Kidney capillary endothelial cell (primary cell): ENCODE measurements around the gene PROC.
A peak's percentile ranks its signal among the peaks of the same experiment; 100 is the strongest.

Source experiments
- DNase-seq: peaks from one replicate; pipeline ENCODE4 v3.0.0-alpha.2; 2018; ENCODE audit warnings: low spot score

The PROC gene

DNA sequence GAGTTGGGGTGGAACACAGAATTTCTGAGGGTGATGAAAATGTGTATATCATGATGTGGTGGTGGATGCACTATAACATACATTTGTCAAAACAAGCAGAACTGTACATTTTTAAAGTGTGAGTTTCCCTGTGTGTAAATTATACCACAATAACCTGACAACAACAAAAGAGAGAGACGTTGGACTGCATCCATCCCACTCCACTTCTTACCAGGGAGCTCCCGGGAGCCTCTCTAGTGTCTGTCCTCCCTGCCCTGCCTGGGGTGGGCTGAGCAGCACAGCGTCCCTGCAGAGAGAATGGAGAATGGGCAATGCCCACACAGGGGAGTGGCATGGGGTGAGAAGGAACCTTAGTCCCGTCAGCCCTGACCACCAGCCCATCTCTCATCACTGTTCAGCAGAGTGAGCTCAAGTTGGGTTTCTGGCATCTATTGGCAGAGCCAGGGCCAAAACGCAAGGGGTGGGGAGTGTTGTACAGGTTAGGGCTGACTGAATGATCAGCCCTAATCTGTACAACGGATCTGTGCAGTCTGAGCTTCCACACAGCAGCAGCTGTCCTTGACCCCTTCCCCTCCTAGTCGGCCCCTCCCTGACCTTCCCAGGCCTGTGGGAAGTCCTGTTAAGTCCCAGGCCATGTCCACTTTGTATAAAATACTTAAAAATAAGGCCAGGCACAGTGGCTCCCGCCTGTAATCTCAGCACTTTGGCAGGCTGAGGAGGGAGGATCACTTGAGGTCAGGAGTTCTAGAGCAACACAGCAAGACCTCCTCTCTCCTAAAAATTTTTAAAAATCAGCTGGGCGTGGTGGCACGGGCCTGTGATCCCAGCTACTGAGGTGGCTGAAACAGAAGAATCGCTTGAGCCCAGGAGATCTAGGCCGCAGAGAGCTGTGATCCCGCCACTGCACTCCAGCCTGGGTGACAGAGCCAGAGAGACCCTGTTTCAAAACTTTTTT lies 3.3 kb upstream of the PROC start:
- DNase-seq = no peak

DNA sequence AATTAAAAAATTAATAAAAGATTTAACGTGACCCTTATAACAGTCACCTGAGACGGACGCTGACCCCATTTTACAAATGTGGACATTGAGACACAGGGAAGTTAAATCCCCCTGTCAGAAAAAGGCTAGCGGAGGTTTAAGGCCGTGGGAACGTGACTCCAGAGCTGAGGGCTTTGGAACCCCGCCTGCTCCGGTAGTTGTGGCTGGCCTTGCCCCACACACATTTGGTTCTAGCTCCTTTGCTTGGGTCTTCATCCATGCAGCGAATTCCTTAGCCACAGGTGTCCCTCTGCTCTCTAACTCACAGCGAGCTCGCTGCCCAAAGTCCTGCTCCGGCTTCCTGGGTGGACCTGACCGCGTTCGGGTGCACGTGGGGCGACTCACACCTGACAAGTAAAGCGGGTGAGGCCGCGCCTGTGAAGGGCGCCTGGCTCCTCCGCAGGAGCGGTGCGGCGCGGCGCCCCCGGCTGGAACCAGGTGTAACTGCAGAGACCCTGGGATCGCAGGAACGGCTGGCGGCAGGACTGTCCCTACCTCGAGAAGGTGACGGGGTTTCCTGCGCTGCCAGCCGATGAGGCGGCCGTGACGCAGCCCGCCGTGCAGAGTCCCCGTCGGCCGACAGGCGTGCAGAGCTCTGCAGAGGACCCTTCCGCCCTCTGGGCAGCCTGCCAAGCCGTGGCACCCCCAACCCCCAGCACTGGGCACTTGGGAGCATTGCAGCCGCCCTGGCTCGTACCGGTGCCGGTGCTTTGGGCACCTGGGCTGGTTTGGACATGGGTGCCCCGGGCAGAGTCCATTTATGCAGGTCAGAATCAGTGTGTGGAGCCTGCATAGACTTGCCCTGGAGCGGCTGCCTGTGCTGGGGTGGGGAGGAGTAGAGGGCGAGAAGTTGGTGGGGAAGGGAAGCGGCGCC lies 2.4 kb upstream of the PROC start:
- DNase-seq = peak; percentile 71

DNA sequence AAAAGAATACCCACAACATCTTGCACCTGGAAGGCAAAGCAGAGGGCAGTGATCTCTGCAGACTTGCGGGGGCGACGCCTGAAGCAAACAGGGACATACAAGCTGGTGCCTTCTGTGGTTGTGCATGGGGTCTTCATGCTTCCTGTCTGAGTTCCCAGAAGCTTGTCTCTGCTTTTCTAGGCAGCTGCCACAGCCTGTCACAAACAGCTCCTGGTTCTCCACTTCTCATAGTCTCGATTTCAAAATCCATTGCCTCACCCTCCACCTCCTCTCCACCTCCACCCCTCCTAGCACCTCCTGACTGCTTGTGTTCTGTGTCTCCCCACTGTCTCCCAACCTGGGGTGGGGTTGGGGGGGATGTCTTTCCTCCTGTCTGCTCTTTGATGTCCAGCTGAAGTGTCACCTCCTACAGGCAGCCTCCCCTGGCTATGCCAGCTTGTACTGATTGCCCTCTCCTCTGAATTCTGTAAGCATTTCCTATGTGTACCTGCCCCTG lies 1.7 kb upstream of the PROC start:
- no peak for DNase-seq

DNA sequence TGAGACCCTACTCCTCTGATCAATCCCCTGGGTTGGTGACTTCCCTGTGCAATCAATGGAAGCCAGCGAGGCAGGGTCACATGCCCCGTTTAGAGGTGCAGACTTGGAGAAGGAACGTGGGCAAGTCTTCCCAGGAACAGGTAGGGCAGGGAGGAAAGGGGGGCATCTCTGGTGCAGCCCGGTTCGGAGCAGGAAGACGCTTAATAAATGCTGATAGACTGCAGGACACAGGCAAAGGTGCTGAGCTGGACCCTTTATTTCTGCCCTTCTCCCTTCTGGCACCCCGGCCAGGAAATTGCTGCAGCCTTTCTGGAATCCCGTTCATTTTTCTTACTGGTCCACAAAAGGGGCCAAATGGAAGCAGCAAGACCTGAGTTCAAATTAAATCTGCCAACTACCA lies 821 bp upstream of the PROC start:
- DNase-seq = no peak

DNA sequence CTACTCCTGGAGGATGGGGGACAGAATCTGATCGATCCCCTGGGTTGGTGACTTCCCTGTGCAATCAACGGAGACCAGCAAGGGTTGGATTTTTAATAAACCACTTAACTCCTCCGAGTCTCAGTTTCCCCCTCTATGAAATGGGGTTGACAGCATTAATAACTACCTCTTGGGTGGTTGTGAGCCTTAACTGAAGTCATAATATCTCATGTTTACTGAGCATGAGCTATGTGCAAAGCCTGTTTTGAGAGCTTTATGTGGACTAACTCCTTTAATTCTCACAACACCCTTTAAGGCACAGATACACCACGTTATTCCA lies 844 bp downstream of the PROC start:
- DNase-seq = no peak

DNA sequence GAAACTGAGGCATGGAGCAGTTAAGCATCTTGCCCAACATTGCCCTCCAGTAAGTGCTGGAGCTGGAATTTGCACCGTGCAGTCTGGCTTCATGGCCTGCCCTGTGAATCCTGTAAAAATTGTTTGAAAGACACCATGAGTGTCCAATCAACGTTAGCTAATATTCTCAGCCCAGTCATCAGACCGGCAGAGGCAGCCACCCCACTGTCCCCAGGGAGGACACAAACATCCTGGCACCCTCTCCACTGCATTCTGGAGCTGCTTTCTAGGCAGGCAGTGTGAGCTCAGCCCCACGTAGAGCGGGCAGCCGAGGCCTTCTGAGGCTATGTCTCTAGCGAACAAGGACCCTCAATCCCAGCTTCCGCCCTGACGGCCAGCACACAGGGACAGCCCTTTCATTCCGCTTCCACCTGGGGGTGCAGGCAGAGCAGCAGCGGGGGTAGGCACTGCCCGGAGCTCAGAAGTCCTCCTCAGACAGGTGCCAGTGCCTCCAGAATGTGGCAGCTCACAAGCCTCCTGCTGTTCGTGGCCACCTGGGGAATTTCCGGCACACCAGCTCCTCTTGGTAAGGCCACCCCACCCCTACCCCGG lies 1.3 kb downstream of the PROC start:
- DNase-seq = no peak

DNA sequence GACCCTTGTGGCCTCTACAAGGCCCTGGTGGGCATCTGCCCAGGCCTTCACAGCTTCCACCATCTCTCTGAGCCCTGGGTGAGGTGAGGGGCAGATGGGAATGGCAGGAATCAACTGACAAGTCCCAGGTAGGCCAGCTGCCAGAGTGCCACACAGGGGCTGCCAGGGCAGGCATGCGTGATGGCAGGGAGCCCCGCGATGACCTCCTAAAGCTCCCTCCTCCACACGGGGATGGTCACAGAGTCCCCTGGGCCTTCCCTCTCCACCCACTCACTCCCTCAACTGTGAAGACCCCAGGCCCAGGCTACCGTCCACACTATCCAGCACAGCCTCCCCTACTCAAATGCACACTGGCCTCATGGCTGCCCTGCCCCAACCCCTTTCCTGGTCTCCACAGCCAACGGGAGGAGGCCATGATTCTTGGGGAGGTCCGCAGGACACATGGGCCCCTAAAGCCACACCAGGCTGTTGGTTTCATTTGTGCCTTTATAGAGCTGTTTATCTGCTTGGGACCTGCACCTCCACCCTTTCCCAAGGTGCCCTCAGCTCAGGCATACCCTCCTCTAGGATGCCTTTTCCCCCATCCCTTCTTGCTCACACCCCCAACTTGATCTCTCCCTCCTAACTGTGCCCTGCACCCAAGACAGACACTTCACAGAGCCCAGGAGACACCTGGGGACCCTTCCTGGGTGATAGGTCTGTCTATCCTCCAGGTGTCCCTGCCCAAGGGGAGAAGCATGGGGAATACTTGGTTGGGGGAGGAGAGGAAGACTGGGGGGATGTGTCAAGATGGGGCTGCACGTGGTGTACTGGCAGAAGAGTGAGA lies 2.0 kb downstream of the PROC start:
- no peak for DNase-seq

DNA sequence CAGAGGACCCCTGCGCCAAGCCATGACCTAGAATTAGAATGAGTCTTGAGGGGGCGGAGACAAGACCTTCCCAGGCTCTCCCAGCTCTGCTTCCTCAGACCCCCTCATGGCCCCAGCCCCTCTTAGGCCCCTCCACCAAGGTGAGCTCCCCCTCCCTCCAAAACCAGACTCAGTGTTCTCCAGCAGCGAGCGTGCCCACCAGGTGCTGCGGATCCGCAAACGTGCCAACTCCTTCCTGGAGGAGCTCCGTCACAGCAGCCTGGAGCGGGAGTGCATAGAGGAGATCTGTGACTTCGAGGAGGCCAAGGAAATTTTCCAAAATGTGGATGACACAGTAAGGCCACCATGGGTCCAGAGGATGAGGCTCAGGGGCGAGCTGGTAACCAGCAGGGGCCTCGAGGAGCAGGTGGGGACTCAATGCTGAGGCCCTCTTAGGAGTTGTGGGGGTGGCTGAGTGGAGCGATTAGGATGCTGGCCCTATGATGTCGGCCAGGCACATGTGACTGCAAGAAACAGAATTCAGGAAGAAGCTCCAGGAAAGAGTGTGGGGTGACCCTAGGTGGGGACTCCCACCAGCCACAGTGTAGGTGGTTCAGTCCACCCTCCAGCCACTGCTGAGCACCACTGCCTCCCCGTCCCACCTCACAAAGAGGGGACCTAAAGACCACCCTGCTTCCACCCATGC lies 3.0 kb downstream of the PROC start:
- no peak for DNase-seq

DNA sequence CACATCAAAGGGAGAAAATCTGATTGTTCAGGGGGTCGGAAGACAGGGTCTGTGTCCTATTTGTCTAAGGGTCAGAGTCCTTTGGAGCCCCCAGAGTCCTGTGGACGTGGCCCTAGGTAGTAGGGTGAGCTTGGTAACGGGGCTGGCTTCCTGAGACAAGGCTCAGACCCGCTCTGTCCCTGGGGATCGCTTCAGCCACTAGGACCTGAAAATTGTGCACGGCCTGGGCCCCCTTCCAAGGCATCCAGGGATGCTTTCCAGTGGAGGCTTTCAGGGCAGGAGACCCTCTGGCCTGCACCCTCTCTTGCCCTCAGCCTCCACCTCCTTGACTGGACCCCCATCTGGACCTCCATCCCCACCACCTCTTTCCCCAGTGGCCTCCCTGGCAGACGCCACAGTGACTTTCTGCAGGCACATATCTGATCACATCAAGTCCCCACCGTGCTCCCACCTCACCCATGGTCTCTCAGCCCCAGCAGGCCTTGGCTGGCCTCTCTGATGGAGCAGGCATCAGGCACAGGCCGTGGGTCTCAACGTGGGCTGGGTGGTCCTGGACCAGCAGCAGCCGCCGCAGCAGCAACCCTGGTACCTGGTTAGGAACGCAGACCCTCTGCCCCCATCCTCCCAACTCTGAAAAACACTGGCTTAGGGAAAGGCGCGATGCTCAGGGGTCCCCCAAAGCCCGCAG lies 3.8 kb downstream of the PROC start:
- DNase-seq = no peak

DNA sequence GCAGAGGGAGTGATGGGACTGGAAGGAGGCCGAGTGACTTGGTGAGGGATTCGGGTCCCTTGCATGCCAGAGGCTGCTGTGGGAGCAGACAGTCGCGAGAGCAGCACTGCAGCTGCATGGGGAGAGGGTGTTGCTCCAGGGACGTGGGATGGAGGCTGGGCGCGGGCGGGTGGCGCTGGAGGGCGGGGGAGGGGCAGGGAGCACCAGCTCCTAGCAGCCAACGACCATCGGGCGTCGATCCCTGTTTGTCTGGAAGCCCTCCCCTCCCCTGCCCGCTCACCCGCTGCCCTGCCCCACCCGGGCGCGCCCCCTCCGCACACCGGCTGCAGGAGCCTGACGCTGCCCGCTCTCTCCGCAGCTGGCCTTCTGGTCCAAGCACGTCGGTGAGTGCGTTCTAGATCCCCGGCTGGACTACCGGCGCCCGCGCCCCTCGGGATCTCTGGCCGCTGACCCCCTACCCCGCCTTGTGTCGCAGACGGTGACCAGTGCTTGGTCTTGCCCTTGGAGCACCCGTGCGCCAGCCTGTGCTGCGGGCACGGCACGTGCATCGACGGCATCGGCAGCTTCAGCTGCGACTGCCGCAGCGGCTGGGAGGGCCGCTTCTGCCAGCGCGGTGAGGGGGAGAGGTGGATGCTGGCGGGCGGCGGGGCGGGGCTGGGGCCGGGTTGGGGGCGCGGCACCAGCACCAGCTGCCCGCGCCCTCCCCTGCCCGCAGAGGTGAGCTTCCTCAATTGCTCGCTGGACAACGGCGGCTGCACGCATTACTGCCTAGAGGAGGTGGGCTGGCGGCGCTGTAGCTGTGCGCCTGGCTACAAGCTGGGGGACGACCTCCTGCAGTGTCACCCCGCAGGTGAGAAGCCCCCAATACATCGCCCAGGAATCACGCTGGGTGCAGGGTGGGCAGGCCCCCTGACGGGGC lies 4.6 kb downstream of the PROC start:
- DNase-seq = no peak

DNA sequence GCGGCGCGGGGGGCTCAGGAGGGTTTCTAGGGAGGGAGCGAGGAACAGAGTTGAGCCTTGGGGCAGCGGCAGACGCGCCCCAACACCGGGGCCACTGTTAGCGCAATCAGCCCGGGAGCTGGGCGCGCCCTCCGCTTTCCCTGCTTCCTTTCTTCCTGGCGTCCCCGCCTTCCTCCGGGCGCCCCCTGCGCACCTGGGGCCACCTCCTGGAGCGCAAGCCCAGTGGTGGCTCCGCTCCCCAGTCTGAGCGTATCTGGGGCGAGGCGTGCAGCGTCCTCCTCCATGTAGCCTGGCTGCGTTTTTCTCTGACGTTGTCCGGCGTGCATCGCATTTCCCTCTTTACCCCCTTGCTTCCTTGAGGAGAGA lies 5.2 kb downstream of the PROC start:
- DNase-seq = no peak

DNA sequence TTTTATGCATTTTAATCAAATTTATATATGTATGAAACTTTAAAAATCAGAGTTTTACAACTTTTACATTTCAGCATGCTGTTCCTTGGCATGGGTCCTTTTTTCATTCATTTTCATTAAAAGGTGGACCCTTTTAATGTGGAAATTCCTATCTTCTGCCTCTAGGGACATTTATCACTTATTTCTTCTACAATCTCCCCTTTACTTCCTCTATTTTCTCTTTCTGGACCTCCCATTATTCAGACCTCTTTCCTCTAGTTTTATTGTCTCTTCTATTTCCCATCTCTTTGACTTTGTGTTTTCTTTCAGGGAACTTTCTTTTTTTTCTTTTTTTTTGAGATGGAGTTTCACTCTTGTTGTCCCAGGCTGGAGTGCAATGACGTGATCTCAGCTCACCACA lies 5.7 kb downstream of the PROC start:
- no peak for DNase-seq

DNA sequence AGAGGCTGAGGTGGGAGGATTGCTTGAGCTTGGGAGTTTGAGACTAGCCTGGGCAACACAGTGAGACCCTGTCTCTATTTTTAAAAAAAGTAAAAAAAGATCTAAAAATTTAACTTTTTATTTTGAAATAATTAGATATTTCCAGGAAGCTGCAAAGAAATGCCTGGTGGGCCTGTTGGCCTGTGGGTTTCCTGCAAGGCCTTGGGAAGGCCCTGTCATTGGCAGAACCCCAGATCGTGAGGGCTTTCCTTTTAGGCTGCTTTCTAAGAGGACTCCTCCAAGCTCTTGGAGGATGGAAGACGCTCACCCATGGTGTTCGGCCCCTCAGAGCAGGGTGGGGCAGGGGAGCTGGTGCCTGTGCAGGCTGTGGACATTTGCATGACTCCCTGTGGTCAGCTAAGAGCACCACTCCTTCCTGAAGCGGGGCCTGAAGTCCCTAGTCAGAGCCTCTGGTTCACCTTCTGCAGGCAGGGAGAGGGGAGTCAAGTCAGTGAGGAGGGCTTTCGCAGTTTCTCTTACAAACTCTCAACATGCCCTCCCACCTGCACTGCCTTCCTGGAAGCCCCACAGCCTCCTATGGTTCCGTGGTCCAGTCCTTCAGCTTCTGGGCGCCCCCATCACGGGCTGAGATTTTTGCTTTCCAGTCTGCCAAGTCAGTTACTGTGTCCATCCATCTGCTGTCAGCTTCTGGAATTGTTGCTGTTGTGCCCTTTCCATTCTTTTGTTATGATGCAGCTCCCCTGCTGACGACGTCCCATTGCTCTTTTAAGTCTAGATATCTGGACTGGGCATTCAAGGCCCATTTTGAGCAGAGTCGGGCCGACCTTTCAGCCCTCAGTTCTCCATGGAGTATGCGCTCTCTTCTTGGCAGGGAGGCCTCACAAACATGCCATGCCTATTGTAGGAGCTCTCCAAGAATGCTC lies 6.6 kb downstream of the PROC start:
- DNase-seq = no peak

DNA sequence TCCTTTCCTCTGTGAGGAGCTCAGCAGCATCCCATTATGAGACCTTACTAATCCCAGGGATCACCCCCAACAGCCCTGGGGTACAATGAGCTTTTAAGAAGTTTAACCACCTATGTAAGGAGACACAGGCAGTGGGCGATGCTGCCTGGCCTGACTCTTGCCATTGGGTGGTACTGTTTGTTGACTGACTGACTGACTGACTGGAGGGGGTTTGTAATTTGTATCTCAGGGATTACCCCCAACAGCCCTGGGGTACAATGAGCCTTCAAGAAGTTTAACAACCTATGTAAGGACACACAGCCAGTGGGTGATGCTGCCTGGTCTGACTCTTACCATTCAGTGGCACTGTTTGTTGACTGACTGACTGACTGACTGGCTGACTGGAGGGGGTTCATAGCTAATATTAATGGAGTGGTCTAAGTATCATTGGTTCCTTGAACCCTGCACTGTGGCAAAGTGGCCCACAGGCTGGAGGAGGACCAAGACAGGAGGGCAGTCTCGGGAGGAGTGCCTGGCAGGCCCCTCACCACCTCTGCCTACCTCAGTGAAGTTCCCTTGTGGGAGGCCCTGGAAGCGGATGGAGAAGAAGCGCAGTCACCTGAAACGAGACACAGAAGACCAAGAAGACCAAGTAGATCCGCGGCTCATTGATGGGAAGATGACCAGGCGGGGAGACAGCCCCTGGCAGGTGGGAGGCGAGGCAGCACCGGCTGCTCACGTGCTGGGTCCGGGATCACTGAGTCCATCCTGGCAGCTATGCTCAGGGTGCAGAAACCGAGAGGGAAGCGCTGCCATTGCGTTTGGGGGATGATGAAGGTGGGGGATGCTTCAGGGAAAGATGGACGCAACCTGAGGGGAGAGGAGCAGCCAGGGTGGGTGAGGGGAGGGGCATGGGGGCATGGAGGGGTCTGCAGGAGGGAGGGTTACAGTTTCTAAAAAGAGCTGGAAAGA lies 7.6 kb downstream of the PROC start:
- DNase-seq = no peak

DNA sequence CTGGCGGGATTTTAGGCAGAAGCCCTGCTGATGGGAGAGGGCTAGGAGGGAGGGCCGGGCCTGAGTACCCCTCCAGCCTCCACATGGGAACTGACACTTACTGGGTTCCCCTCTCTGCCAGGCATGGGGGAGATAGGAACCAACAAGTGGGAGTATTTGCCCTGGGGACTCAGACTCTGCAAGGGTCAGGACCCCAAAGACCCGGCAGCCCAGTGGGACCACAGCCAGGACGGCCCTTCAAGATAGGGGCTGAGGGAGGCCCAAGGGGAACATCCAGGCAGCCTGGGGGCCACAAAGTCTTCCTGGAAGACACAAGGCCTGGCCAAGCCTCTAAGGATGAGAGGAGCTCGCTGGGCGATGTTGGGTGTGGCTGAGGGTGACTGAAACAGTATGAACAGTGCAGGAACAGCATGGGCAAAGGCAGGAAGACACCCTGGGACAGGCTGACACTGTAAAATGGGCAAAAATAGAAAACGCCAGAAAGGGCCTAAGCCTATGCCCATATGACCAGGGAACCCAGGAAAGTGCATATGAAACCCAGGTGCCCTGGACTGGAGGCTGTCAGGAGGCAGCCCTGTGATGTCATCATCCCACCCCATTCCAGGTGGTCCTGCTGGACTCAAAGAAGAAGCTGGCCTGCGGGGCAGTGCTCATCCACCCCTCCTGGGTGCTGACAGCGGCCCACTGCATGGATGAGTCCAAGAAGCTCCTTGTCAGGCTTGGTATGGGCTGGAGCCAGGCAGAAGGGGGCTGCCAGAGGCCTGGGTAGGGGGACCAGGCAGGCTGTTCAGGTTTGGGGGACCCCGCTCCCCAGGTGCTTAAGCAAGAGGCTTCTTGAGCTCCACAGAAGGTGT lies 8.5 kb downstream of the PROC start:
- DNase-seq = no peak

DNA sequence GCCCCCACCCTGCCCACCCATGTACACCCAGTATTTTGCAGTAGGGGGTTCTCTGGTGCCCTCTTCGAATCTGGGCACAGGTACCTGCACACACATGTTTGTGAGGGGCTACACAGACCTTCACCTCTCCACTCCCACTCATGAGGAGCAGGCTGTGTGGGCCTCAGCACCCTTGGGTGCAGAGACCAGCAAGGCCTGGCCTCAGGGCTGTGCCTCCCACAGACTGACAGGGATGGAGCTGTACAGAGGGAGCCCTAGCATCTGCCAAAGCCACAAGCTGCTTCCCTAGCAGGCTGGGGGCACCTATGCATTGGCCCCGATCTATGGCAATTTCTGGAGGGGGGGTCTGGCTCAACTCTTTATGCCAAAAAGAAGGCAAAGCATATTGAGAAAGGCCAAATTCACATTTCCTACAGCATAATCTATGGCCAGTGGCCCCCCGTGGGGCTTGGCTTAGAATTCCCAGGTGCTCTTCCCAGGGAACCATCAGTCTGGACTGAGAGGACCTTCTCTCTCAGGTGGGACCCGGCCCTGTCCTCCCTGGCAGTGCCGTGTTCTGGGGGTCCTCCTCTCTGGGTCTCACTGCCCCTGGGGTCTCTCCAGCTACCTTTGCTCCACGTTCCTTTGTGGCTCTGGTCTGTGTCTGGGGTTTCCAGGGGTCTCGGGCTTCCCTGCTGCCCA lies 9.3 kb downstream of the PROC start:
- no peak for DNase-seq
